H9 (cell line): Measurements from ENCODE around the gene MIER2. TPM values are rescaled to one million over a fixed set of nuclear protein-coding genes. Genes with fewer than 3 reads are reported as not detected.

Source experiments
- DNase-seq: peaks from one replicate; pipeline ENCODE4 v3.0.0-alpha.2; 2017
- H2AFZ ChIP-seq: one replicate; pipeline ENCODE4 v1.6.1; 2013; ENCODE audit warnings: mild to moderate bottlenecking, low read length, control low read depth, moderate library complexity
- H2AK5ac ChIP-seq: 2 replicates; pipeline ENCODE4 v1.6.1; 2013; ENCODE audit warnings: low read length, control low read depth, mixed read lengths; ENCODE audit not compliant: insufficient read length
- H2BK120ac ChIP-seq: one replicate; pipeline ENCODE4 v1.6.1; 2013; ENCODE audit warnings: low read depth, mild to moderate bottlenecking, low read length, control low read depth, inconsistent platforms; ENCODE audit not compliant: poor library complexity, severe bottlenecking
- H2BK12ac ChIP-seq: 2 replicates; pipeline ENCODE4 v1.6.1; 2013; ENCODE audit warnings: low read length, control low read depth, mixed read lengths, low read depth; ENCODE audit not compliant: insufficient read length
- H2BK15ac ChIP-seq: 2 replicates; pipeline ENCODE4 v1.6.1; 2013; ENCODE audit warnings: low read depth, low read length, control low read depth
- H2BK20ac ChIP-seq: one replicate; pipeline ENCODE4 v1.6.1; 2013; ENCODE audit warnings: low read depth, mild to moderate bottlenecking, low read length, control low read depth, inconsistent platforms; ENCODE audit not compliant: poor library complexity, severe bottlenecking
- H2BK5ac ChIP-seq: 2 replicates; pipeline ENCODE4 v1.6.1; 2013; ENCODE audit warnings: low read length, control low read depth, mixed read lengths; ENCODE audit not compliant: insufficient read length
- H3K14ac ChIP-seq: 2 replicates; pipeline ENCODE4 v1.6.1; 2013; ENCODE audit warnings: low read length, control low read depth; ENCODE audit not compliant: insufficient read depth
- H3K18ac ChIP-seq: 2 replicates; pipeline ENCODE4 v1.6.1; 2013; ENCODE audit warnings: low read depth, mild to moderate bottlenecking, mixed read lengths, low read length, control low read depth; ENCODE audit not compliant: insufficient read length
- H3K23ac ChIP-seq: 2 replicates; pipeline ENCODE4 v1.6.1; 2013; ENCODE audit warnings: low read length, control low read depth, mixed read lengths, low read depth; ENCODE audit not compliant: insufficient read length
- H3K23me2 ChIP-seq: 2 replicates; pipeline ENCODE4 v1.6.1; 2013; ENCODE audit warnings: low read depth, mild to moderate bottlenecking, mixed read lengths, low read length, control low read depth; ENCODE audit not compliant: insufficient read length, poor library complexity, severe bottlenecking
- H3K27ac ChIP-seq: 2 replicates; pipeline ENCODE4 v1.5.1; 2013; ENCODE audit warnings: low read length, control low read depth, mixed read lengths, low read depth; ENCODE audit not compliant: insufficient read length
- H3K27me3 ChIP-seq: 2 replicates; pipeline ENCODE4 v1.6.1; 2013; ENCODE audit warnings: low read length, control low read depth, inconsistent platforms; ENCODE audit not compliant: insufficient read depth
- H3K4ac ChIP-seq: 2 replicates; pipeline ENCODE4 v1.6.1; 2013; ENCODE audit warnings: low read depth, mild to moderate bottlenecking, control low read depth, inconsistent platforms, low read length, moderate library complexity
- H3K4me1 ChIP-seq: 2 replicates; pipeline ENCODE4 v1.6.1; 2013; ENCODE audit warnings: low read length, control low read depth, inconsistent platforms; ENCODE audit not compliant: insufficient read depth
- H3K4me2 ChIP-seq: 2 replicates; pipeline ENCODE4 v1.6.1; 2013; ENCODE audit warnings: low read length, control low read depth, mixed read lengths; ENCODE audit not compliant: insufficient read length, insufficient read depth
- H3K56ac ChIP-seq: 2 replicates; pipeline ENCODE4 v1.6.1; 2013; ENCODE audit warnings: low read depth, mild to moderate bottlenecking, mixed read lengths, low read length, control low read depth; ENCODE audit not compliant: insufficient read length
- H3K79me1 ChIP-seq: 2 replicates; pipeline ENCODE4 v1.6.1; 2013; ENCODE audit warnings: low read depth, mild to moderate bottlenecking, moderate library complexity, low read length, control low read depth, inconsistent platforms; ENCODE audit not compliant: insufficient read depth, poor library complexity, severe bottlenecking
- H3K79me2 ChIP-seq: 2 replicates; pipeline ENCODE4 v1.6.1; 2013; ENCODE audit warnings: low read length, control low read depth, inconsistent platforms; ENCODE audit not compliant: insufficient read depth
- H3K9ac ChIP-seq: 2 replicates; pipeline ENCODE4 v1.6.1; 2013; ENCODE audit warnings: low read length, control low read depth, mixed read lengths; ENCODE audit not compliant: insufficient read length; ENCODE audit errors: extremely low read depth
- H3K9me3 ChIP-seq: one replicate; pipeline ENCODE4 v1.6.1; 2013; ENCODE audit warnings: low read depth, low read length, inconsistent platforms; ENCODE audit not compliant: control insufficient read depth
- H3T11ph ChIP-seq: one replicate; pipeline ENCODE4 v1.6.1; 2013; ENCODE audit warnings: mild to moderate bottlenecking, low read length, control low read depth, inconsistent platforms
- H4K20me1 ChIP-seq: one replicate; pipeline ENCODE4 v1.6.1; 2013; ENCODE audit not compliant: control insufficient read depth, insufficient read length, insufficient read depth
- H4K5ac ChIP-seq: 2 replicates; pipeline ENCODE4 v1.6.1; 2013; ENCODE audit warnings: low read depth, mild to moderate bottlenecking, mixed read lengths, low read length, control low read depth; ENCODE audit not compliant: insufficient read length
- H4K8ac ChIP-seq: replicated peaks from 2 replicates; pipeline ENCODE4 v1.6.1; 2013; ENCODE audit warnings: low read length, control low read depth, mixed read lengths, low read depth; ENCODE audit not compliant: insufficient read length
- H4K91ac ChIP-seq: 2 replicates; pipeline ENCODE4 v1.6.1; 2013; ENCODE audit warnings: low read depth, mild to moderate bottlenecking, moderate library complexity, mixed read lengths, low read length, control low read depth; ENCODE audit not compliant: insufficient read length
- H3K27ac Mint-ChIP-seq, 3 experiments: 2 replicates in 2 of 3; 3 replicates in 1 of 3; pipeline ENCODE4 v1.8.0; 2020 to 2021; ENCODE audit warnings: mixed read lengths in 3 of 3, mild to moderate bottlenecking in 1 of 3, moderate library complexity in 1 of 3
- H3K27me3 Mint-ChIP-seq: 2 replicates; pipeline ENCODE4 v1.8.0; 2021; ENCODE audit warnings: low read depth, mild to moderate bottlenecking, moderate library complexity, mixed read lengths
- H3K36me3 Mint-ChIP-seq, 3 experiments: 2 replicates in 2 of 3; 3 replicates in 1 of 3; pipeline ENCODE4 v1.8.0; 2020 to 2021; ENCODE audit warnings: low read depth in 3 of 3, mixed read lengths in 3 of 3; ENCODE audit not compliant: insufficient read depth in 1 of 3
- H3K4me1 Mint-ChIP-seq, 2 experiments: 2 replicates each; pipeline ENCODE4 v1.8.0; 2020; ENCODE audit warnings: mixed read lengths in 2 of 2
- H3K4me3 Mint-ChIP-seq, 2 experiments: 2 replicates in 1 of 2; 3 replicates in 1 of 2; pipeline ENCODE4 v1.8.0; 2020 to 2021; ENCODE audit warnings: mild to moderate bottlenecking in 2 of 2, mixed read lengths in 2 of 2, moderate library complexity in 1 of 2
- H3K9me3 Mint-ChIP-seq, 2 experiments: 2 replicates in 1 of 2; 3 replicates in 1 of 2; pipeline ENCODE4 v1.8.0; 2020; ENCODE audit warnings: mild to moderate bottlenecking in 2 of 2, mixed read lengths in 2 of 2, moderate library complexity in 1 of 2
- WGBS: extraction: QIAGEN DNeasy Blood & Tissue Kit; methylation state at CpG from one replicate; pipeline ENCODE4 v1.1.7; 2013; ENCODE audit warnings: missing lambda C conversion rate, low lambda C conversion rate, mixed read lengths; ENCODE audit not compliant: insufficient read length; ENCODE audit errors: extremely low coverage; 5-methylcytosine and 5-hydroxymethylcytosine counted together
- total RNA-seq: library from RNA; stranded (reverse); gene quantifications from 2 replicates; pipeline ENCODE4 v1.2.1, GENCODE V29; 2021
- TF ChIP-seq, protein P1 (sequence below): fragments of 200-600 bp; sonication (generic); conservative IDR thresholded peaks from 3 replicates; pipeline ENCODE4 v1.8.0; 2021; ENCODE audit warnings: antibody characterized with exemption, mild to moderate bottlenecking

MIER2 gene
- total RNA-seq, 1 experiment from 2014 or later, result 60.5 TPM

DNA sequence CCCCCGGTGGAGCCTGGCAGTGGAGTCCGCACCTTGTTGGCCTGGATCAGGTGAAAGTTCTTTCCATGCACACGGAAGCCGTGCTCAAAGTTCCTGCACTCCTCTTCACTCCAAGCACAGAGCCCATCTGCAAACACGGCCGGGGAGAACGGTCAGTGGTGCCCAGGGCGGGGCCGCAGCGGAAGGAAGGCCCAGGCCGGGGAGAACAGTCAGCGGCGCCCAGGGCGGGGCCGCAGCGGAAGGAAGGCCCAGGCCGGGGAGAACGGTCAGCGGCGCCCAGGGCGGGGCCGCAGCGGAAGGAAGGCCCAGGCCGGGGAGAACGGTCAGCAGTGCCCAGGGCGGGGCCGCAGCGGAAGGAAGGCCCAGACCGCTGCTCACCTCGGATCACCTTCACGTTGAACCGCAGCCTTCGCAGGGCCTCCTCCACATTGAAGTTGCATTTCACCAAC lies 32.8 kb downstream of the MIER2 start:
- H3K23me2 ChIP-seq, result no peaks in the 10 kb centered on the region
- no peaks in the 10 kb centered on the region for H4K20me1 ChIP-seq
- no peak overlapping the region for H3K4me3 Mint-ChIP-seq
- no peak overlapping the region for H2BK120ac ChIP-seq
- H4K5ac ChIP-seq, result no peak overlapping the region
- H3K79me2 ChIP-seq, result no peaks in the 10 kb centered on the region; the same call in 1 of the 2 replicates
- no peak overlapping the region for H3K23ac ChIP-seq
- H2BK5ac ChIP-seq, result no peak overlapping the region
- DNase-seq, result no peak
- WGBS, result no CpG with 5 or more reads among the region's 33 CpGs
- no peak overlapping the region for H4K8ac ChIP-seq
- no peaks in the 10 kb centered on the region for H3K9me3 ChIP-seq
- no peak overlapping the region for H3K18ac ChIP-seq
- H3K27ac ChIP-seq, result no peak overlapping the region
- H3K4me1 ChIP-seq, result no peaks in the 10 kb centered on the region
- H2BK15ac ChIP-seq, result no peak overlapping the region
- H3K4me2 ChIP-seq, result no peak overlapping the region
- no peaks in the 10 kb centered on the region for H3K4me1 Mint-ChIP-seq
- no peak overlapping the region for H3T11ph ChIP-seq
- H3K4ac ChIP-seq, result no peak overlapping the region
- H2BK12ac ChIP-seq, result no peak overlapping the region
- TF ChIP-seq, protein P1, sequence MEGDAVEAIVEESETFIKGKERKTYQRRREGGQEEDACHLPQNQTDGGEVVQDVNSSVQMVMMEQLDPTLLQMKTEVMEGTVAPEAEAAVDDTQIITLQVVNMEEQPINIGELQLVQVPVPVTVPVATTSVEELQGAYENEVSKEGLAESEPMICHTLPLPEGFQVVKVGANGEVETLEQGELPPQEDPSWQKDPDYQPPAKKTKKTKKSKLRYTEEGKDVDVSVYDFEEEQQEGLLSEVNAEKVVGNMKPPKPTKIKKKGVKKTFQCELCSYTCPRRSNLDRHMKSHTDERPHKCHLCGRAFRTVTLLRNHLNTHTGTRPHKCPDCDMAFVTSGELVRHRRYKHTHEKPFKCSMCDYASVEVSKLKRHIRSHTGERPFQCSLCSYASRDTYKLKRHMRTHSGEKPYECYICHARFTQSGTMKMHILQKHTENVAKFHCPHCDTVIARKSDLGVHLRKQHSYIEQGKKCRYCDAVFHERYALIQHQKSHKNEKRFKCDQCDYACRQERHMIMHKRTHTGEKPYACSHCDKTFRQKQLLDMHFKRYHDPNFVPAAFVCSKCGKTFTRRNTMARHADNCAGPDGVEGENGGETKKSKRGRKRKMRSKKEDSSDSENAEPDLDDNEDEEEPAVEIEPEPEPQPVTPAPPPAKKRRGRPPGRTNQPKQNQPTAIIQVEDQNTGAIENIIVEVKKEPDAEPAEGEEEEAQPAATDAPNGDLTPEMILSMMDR, result no peak
- no peak overlapping the region for H4K91ac ChIP-seq
- no peak overlapping the region for H3K9ac ChIP-seq
- H3K14ac ChIP-seq, result no peak overlapping the region
- H2AFZ ChIP-seq, result no peak overlapping the region
- H3K27me3 Mint-ChIP-seq, result no peaks in the 10 kb centered on the region
- H3K9me3 Mint-ChIP-seq, result no peaks in the 10 kb centered on the region
- H3K36me3 Mint-ChIP-seq, result peaks cover 32 to 68% (median 64%) of the 10 kb centered on the region in 3 experiments
- no peaks in the 10 kb centered on the region for H3K27me3 ChIP-seq
- no peak overlapping the region for H3K27ac Mint-ChIP-seq
- H3K79me1 ChIP-seq, result no peaks in the 10 kb centered on the region
- no peak overlapping the region for H2AK5ac ChIP-seq
- H2BK20ac ChIP-seq, result no peak overlapping the region
- no peak overlapping the region for H3K56ac ChIP-seq
